ENCODE results near the gene TNS1. TPM values are rescaled to one million over a fixed set of nuclear protein-coding genes. Genes with fewer than 3 reads are reported as not detected.

The TNS1 gene
- total RNA-seq, 1 donor from 2014 or later: 59.2 TPM

DNA sequence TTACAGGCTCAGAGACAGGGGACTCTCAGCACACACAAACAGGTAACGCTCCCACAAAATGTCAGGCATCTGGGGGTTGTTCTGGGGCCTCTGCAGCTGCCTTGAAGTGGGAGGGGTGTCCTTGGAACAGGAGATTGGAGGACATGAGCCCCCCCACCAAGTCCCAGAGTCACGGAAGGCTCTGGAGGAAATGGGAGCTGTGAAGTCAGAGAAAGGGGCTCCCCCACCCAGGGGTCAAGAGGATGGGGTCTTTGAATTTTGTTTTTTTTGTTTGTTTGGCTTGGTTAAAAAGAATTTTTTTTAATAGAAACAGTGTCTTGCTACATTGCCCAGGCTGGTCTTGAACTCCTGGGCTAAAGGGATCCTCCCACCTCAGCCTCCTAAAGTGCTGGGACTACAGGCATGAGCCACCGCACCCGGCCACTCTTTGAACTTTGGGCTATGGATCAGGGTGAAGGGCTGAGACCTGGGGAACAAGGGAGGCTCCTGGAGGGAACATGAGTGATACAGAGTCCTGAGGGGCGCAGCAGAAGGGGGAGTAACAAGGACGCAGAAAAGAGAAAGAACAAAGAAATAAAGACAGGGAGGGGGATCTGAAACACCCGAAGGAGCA, 46.8 kb downstream of the TNS1 start:
- Mint-ChIP-seq H3K4me1 (ENCODE audit: unreplicated experiment) (peaks cover 40% of the 10 kb centered on the region), H3K36me3 (peaks cover 11% of the 10 kb centered on the region), H3K27me3 (no peaks in the 10 kb centered on the region), H3K27ac (peak overlapping the region; percentile 48), H3K4me3 (no peak overlapping the region), H3K9me3 (peaks cover 4% of the 10 kb centered on the region)
- no peak for DNase-seq (ENCODE audit: extremely low spot score, unreplicated experiment)
- TF ChIP-seq, protein P1, sequence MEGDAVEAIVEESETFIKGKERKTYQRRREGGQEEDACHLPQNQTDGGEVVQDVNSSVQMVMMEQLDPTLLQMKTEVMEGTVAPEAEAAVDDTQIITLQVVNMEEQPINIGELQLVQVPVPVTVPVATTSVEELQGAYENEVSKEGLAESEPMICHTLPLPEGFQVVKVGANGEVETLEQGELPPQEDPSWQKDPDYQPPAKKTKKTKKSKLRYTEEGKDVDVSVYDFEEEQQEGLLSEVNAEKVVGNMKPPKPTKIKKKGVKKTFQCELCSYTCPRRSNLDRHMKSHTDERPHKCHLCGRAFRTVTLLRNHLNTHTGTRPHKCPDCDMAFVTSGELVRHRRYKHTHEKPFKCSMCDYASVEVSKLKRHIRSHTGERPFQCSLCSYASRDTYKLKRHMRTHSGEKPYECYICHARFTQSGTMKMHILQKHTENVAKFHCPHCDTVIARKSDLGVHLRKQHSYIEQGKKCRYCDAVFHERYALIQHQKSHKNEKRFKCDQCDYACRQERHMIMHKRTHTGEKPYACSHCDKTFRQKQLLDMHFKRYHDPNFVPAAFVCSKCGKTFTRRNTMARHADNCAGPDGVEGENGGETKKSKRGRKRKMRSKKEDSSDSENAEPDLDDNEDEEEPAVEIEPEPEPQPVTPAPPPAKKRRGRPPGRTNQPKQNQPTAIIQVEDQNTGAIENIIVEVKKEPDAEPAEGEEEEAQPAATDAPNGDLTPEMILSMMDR (conservative IDR thresholded peaks at IDR 0.05): no peak

DNA sequence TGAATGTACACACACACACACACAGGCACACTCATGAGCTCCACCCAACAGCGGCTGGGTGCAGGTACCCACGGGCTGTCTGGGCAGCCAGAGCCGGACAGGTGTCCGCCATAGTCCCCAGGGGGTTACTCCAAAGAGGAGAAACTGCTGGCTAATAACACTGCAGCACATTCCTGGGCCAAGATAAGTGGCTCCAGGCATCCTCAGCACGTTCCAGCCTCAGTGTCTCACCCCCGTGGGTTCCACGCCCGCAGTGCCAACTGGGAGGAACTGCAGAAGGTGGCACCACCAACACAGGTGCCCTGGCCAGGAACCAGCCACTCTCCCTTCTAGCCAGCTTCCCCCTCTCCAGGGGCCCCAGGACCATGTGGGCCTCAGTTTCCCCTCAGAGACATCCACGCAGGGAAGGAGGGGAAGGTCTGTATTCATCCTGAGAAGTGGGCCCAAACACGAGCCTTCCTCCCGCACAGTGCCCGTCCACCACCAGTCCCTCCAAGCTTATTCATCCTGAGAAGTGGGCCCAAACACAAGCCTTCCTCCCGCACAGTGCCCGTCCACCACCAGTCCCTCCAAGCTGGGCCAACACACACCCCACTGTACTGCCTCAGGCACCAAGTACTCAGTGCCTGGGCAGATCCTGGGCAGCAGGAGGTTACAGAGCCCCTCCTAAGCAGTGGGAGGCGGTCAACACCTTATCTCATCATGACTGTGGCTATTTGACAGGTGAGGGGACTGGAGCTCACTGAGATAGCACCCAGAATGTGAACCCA, 47.6 kb downstream of the TNS1 start:
- peaks cover 39% of the 10 kb centered on the region for H3K4me1 Mint-ChIP-seq (ENCODE audit: unreplicated experiment)
- no peak for DNase-seq (ENCODE audit: extremely low spot score, unreplicated experiment)
- peaks cover 4% of the 10 kb centered on the region for H3K9me3 Mint-ChIP-seq

DNA sequence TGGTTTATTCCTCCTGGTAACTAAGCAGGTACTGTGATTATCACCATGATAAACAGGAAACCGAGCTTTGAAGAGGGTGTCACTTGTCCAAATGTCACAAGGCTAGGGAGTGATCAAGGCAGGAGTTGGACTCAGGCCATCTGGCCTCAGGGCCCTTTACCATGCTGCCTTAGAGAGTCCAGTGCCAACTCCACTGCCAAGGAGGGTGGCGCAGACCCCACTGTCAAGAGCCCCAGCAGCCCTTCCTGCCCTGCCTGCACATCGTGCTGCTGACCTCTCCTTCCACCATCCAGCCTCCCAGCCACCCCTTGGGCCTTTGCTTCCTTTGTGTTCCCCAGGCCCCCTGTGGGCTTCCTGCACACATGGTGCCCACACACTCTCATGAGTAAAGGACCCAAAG, 48.3 kb downstream of the TNS1 start:
- H3K27me3 Mint-ChIP-seq: no peaks in the 10 kb centered on the region
- H3K4me1 Mint-ChIP-seq (ENCODE audit: unreplicated experiment): peaks cover 45% of the 10 kb centered on the region
- no peak for DNase-seq (ENCODE audit: extremely low spot score, unreplicated experiment)
- peaks cover 4% of the 10 kb centered on the region for H3K9me3 Mint-ChIP-seq
- TF ChIP-seq, protein P1 (conservative IDR thresholded peaks at IDR 0.05): no peak
- H3K4me3 Mint-ChIP-seq: no peak overlapping the region
- peak overlapping the region; percentile 50 for H3K27ac Mint-ChIP-seq
- H3K36me3 Mint-ChIP-seq: peaks cover 11% of the 10 kb centered on the region

More for the DNA sequence above, 47.6 kb downstream of the TNS1 start:
- Mint-ChIP-seq H3K36me3 (peaks cover 11% of the 10 kb centered on the region), H3K27me3 (no peaks in the 10 kb centered on the region), H3K27ac (peak overlapping the region; percentile 50), H3K4me3 (no peak overlapping the region)
- TF ChIP-seq, protein P1 (conservative IDR thresholded peaks at IDR 0.05): no peak

DNA sequence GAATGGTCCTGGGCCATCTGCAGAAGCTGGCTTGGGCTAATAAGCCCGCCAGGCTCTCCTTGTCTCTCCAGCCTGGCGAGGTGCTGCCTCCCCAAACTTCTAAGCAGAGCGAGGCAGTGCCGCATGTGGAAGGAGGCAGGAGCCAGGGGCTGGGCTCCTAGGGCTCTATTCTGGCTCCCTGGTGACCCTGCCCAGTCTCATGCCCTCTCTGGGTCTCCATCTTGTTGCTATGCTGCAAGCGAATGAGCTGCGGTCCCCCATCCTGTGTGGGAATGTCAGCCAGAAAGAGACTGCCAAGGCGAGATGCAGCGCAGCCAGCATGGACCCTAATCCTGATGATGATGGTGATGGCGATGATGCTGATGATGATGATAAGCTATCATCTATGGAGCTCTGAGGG, 48.7 kb downstream of the TNS1 start:
- H3K27me3 Mint-ChIP-seq: no peaks in the 10 kb centered on the region
- no peak for DNase-seq (ENCODE audit: extremely low spot score, unreplicated experiment)
- TF ChIP-seq, protein P1 (conservative IDR thresholded peaks at IDR 0.05): no peak
- no peak overlapping the region for H3K27ac Mint-ChIP-seq
- peaks cover 11% of the 10 kb centered on the region for H3K36me3 Mint-ChIP-seq
- peaks cover 4% of the 10 kb centered on the region for H3K9me3 Mint-ChIP-seq
- H3K4me1 Mint-ChIP-seq (ENCODE audit: unreplicated experiment): peaks cover 49% of the 10 kb centered on the region
- no peak overlapping the region for H3K4me3 Mint-ChIP-seq

DNA sequence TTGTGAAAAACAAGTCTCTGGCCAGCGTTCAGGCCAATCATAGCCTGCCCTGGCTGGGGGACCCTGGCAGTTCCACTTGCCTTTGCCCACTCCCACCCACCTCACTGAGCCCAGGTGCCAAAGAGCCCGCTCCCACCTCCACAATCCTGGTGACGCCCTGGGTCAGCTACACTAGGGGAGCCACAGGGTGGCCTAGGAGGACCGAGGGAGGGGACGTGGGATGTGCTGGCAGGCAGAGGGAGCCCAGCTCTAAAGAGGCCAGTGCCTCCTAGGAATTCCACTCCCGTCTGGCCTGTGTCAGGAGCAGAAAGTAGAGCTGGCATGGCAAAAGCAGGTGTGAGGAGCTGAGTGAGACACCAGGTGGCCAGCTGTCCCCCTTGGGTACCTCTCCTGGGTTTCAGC, 49.3 kb downstream of the TNS1 start:
- Mint-ChIP-seq H3K4me1 (ENCODE audit: unreplicated experiment) (peaks cover 52% of the 10 kb centered on the region), H3K36me3 (peaks cover 11% of the 10 kb centered on the region), H3K27me3 (no peaks in the 10 kb centered on the region), H3K9me3 (peaks cover 4% of the 10 kb centered on the region), H3K27ac (peak overlapping the region; percentile 36), H3K4me3 (no peak overlapping the region)
- no peak for DNase-seq (ENCODE audit: extremely low spot score, unreplicated experiment)
- TF ChIP-seq, protein P1 (conservative IDR thresholded peaks at IDR 0.05): no peak

Data from type B pancreatic cell (in vitro differentiated cells).